ENCODE measurements around the gene INHBC.

DNA sequence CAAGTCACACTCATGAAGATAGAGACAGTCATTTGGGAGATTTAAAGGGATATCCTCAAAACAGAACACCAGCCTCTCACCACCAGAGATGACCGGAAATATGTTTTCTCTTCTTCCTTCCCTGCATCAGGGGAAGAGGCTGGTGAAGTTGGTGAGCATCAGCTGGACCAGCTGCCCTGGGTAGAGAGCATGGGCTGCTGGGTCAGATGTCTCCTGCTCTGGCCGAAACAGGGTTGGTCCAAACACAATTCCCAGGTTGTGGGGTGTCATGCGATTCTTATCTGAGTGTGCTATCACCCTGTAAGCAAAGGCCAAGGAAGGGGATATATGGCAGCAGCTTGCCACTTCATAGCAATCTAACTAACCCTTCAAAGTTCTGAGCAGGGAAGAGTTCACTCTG lies 37.8 kb downstream of the INHBC start:
- TF ChIP-seq POLR2AphosphoS5 (IDR thresholded peaks at IDR 0.05; ENCODE audit: low read depth, low read length) (no peak), SIN3A (IDR thresholded peaks at IDR 0.05; ENCODE audit: borderline replicate concordance, insufficient read depth, low read depth, low read length) (no peak)
- TF ChIP-seq, protein P1, sequence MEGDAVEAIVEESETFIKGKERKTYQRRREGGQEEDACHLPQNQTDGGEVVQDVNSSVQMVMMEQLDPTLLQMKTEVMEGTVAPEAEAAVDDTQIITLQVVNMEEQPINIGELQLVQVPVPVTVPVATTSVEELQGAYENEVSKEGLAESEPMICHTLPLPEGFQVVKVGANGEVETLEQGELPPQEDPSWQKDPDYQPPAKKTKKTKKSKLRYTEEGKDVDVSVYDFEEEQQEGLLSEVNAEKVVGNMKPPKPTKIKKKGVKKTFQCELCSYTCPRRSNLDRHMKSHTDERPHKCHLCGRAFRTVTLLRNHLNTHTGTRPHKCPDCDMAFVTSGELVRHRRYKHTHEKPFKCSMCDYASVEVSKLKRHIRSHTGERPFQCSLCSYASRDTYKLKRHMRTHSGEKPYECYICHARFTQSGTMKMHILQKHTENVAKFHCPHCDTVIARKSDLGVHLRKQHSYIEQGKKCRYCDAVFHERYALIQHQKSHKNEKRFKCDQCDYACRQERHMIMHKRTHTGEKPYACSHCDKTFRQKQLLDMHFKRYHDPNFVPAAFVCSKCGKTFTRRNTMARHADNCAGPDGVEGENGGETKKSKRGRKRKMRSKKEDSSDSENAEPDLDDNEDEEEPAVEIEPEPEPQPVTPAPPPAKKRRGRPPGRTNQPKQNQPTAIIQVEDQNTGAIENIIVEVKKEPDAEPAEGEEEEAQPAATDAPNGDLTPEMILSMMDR (IDR thresholded peaks at IDR 0.05) = no peak
